NCI-H146 treated with DMSO at 0.1 percent for 48 hours (cell line): ENCODE data around the gene LRRC37A.
"Not testable (repeated sequence)": the region's sequence is repeated elsewhere in the genome, so short reads cannot be mapped to it uniquely, and the experiment has no call there.

Experiments
- DNase-seq: peaks from one replicate; lab custom pipeline; 2025; ENCODE audit not compliant: unreplicated experiment; lab: John Stamatoyannopoulos, UW

LRRC37A gene

DNA sequence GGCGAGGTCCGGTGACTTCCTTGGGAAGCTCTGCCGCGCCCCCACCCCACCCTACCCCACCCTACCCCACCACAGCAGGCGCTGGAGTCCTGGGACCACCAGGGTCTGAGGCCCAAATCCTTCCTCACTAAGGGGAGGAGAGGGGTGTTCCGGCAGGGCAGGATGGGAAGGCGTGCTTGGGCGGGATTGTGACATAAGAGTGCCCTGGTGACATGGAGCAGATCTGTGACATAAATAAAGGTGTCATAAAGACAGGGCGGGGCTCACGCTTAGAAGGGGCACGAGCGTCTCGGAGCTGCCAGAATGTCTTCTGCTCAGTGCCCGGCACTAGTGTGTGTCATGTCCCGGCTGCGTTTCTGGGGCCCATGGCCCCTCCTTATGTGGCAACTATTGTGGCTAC, at the start of gene LRRC37A:
Gene LRRC37A, plus strand, starts transcription at position 301 of the 400 bp plus-strand sequence. Its CDS starts 3 bp downstream, at position 304.
- DNase-seq: not testable (repeated sequence)

DNA sequence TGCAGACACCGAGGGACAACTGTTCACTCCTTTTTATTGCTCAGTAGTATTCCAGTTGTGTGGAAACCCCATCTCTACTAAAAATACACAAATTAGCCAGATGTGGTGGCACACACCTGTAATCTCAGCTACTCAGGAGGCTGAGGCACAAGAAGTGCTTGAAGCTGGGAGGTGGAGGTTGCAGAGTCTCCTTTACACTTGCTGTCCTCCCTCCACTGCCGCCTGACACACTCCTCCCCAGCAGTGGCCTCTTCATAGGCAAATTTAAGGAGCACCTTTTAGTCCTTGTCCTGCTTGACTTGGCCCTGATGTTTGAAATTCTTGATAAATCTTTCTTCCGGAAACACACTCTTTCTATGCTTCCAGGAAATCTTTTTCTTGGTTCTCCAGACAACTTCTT, 45.8 kb upstream of the LRRC37A start:
- not testable (repeated sequence) for DNase-seq

DNA sequence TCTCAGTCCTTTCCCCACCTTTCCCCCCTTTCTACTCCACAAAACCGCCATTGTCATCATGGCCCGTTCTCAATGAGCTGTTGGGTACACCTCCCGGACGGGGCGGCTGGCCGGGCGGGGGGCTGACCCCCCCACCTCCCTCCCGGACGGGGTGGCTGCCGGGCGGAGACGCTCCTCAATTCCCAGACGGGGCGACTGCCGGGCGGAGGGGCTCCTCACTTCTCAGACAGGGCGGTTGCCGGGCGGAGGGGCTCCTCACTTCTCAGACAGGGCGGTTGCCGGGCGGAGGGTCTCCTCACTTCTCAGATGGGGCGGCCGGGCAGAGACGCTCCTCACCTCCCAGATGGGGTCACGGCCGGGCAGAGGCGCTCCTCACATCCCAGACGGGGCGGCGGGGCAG, 42.1 kb upstream of the LRRC37A start:
- not testable (repeated sequence) for DNase-seq

DNA sequence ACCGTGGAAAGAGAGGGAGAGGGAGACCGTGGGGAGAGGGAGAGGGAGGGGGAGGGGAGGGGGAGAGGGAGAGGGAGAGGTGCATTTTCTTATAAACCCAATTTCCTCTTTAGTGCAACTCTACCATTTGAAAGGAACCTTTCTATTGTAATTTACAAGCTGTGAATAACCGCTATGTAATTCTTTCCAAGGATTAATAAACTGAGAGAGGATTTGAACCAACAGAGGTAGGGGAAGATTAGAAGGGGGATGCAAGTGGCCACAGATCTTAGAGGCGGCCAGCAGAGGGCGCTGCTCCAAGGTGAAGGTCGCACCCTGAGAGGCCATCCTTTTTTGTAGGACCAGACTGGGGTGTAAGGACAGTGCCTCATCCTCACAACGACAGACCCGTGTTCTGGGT, 41.2 kb upstream of the LRRC37A start:
- DNase-seq: not testable (repeated sequence)

DNA sequence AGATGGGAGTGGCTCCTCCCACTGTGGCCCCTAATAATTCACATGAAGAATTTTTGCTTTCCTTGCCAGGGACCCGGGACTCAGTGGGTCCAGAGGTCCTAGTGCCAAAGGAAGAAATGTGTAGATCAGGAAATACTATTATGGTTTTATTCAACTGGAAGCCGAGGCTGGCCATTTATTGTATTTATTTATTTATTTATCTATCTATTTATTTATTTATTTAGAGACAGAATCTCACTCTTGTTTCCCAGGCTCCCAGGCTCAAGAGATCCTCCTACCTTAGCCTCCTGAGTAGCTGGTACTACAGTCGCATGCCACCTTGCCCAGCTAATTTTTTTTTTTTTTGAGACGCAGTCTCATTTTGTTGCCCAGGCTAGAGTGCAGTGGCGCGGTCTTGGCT, 40.7 kb upstream of the LRRC37A start:
- DNase-seq: not testable (repeated sequence)

DNA sequence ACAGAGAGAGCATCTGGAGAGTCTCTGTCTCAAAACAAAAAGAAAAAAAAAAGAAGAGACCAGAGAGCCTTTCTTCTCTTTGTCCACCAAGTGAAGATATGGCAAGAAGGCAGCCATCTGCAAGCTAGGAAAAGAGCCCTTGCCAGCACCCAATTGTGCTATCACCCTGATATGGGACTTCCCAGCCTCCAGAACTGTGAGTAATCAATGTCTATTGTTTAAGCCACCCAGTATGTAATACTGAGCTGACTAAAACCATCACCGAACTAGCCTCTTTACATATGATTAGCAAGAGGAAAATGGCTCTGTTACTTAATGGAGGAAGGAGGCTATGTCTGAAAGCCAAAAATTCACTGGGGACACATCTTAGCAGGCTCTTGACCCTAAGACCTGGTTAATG, 38.6 kb upstream of the LRRC37A start:
- DNase-seq: not testable (repeated sequence)

DNA sequence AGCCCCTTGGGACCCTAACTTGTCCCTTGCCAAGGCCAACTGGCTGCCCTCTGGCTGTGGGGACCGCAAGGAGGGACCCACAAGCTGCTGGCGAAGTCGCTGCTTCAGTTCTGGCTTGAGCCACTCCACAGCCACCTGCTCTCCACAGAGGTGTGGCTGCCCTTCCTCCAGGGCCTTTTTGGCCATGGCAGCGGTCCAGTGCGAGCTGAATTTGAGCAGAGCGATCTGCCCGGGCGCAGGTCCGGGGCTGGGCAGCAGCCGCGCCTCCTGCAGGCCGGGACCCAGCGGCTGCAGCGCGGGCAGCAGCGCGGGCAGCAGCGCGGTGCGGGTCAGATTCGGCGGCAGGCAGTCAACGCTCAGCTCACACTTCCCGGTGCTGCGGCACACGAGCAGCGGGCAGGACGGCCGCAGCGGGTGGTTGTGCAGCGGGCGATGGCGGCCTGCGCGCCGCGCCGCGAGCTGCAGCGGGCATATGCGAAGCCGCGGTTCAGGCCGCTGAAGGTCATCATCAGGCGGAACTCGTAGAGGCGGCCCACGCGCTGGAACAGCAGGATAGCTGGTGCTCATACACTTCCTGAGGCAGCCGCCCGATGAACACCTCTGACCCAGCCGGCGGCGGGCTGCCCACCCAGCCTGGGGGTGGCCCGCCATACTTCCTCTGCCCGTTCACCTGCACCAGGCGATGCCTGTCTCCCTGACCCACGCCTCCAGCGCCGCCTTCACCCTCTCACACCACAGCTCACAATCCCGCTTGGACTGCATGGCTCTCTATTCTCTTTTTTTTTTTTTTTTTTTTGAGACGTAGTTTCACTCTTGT, 34.9 kb upstream of the LRRC37A start:
- DNase-seq: not testable (repeated sequence)

DNA sequence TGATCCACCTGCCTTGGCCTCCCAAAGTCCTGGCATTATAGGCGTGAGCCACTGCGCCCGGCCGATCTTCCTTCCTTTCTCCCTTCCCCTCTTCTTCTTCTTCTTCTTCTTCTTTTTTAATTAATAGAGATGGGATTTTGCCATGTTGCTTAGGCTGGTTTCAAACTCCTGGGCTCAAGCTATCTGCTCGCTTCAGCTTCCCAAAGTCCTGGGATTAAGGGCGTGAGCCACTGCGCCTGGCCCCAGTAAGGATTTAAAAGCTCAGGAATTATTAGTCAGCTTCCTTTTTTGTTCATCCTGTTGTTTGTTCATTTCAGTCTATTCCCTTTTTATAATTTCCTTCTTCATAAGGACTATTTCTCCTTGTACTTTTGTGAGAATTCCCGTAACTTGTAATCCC, 32.7 kb upstream of the LRRC37A start:
- DNase-seq: no peak

DNA sequence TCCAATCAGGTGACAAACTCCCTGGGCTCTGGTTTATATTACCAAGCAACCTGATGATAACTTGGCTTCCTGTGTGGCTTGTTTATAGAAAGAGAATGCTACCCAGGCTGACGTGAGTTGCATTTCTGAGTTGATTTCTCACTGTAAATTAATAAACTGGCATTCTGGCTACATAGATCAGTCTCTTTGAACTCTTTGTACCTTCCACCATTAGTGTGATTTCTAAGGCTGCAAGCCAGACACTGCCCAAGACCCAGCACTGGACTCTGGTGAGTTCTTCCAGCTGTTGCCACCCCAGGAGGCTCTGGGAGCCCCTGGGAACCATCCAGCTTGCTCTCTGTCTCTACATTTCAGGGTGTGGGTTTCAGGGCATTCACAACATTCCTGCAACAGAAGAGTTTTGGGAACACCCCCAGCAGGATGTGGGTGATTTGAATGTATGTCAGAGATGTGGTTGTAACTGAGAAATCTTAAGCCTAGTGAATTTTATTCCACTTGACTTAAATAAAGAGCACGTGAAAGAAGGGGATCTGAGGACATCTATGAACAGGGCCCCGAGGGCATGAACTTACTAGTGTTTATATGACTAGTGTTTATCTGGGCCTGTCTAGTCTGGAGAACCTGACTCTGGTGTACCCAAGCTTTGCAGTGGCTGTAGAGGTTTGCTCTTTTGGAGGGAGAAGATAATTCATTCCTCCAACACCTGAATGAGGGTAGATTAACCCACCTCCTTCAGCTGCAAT, 30.3 kb upstream of the LRRC37A start:
- no peak for DNase-seq

DNA sequence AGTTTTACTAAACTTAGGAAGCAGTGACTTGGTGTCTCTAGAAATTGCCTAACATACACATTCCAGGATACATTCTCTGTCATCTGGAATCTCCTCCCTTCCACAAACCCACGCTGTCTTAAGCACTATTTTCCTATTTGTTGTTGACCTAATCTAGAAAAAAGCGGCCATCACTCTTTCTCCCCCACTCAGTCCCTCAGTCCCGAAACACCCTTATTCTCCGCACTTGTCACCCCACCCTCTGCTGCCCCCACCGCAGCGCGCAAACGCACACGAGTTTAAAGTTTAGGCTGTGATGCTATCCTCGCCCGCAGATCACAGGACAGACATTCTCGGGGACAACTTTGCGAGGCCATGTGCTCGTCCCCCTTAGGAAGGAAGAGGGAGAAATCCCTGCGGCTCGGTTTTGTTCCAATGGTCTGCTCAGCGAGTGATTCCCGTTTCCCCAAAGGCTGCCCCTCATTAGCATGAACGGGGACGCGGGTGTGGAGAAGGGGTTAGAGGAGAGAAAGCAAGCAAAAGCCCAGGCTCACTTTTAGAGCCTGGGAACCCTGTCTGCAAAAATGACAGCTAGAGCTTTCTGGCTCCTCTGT, 28.8 kb upstream of the LRRC37A start:
- DNase-seq: not testable (repeated sequence)

DNA sequence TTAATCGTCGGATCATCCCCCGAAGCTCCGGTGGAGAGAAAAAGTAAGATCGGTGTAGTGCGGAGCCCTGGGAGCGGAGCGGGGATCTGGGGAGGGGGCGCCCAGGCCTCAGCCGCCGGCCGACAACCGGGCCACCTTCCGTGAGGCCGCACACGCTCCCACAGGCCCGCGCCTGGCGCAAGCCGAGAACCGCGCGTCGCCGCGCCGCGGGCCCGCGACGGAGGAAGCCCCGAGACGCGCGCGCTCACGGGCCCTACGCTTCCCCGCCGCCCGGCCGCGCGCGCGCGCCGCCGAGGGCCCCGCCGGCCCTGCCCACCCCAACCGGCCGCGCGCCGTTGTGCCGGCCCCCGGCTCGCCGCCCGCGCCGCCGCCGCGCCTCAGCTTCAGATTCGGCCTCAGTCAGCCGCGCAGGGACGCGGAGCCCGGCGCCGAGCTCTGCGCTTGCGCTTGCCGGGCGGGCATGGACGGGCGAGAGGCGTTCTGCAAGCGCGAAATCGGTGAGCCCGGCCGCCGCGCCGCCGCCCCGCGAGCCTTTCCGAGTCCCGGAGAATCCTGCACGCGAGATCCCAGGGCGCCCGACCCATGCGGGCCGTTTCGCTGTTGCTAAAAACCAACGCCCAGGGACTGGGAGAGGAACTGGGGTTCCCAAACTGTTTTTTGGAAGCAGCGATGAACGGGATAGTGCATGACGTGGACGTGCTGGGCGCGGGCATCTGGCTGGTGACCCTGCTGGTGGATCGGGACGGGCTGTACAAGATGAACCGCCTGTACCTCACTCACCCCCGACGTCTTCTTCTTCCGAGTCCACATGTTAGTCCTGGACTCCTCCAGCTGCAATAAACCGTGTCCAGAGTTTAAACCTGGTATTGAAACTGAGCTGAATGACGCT, 28.0 kb upstream of the LRRC37A start:
- peak; percentile 22 for DNase-seq

DNA sequence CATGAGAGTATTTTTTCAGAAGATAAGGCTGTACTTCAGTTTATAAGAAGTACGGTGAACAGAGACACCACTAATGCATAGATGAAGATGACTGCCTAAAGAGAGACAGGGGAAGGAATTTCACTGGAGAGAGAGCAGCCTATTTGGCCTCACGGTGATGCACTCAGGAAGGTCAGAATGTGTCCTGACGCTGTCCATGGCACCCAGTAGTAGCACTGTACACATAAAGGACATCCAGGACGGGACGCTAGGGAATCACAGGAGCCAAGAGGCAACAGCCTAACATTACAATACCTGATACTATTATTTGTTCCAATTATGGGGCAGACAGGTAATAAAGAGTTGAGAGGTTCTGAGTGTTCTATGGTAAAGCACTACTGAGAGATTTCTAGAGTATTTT, 24.9 kb upstream of the LRRC37A start:
- DNase-seq: no peak

DNA sequence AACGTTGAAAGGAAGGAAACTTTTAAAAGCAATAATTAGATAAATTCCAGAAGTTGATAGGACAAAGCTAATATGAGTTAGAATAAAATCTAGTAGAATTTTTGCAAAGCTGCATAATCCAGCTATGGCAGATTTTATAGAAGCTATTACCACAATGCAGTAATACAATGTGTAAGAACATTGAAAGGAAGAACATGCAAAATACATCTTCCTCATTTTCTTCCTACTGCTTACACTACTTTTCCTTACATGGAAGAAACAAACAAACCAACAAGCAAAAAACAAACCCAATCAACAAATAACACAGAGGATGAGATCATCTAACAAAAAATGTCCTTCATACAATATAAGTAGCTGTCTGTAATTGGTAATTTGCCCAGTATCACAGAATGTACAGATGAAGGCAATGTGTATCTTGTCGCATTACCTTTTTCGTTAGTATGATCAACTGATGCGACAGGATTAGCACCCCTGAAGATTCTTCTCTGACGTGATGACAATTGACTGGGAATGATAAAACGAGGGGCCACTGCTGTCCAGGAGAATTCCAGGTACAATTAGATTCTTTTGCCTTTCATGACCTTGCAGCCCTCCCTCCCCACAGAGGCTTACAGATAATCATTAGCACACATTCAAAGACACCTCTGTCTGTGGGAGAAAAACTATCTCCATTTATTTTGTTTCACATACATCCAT, 21.2 kb upstream of the LRRC37A start:
- no peak for DNase-seq

DNA sequence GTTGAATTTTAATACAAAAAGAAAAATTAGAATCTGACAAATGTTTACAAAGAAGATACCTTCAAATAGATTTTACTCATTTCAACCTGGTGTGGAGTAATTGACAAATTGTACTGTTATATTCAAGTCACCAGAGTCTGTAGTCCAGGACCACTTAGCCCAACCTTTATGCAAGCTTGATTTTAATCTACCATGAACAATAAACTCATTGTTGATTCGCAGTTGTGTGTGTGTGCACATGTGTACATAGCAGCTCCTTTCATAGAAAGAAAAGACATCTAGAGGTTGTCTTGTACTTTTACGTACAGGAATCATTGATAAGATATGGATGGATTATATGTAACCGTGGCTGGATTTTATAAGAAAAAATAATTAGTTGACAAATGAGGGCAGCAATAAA, 20.7 kb upstream of the LRRC37A start:
- DNase-seq: no peak

DNA sequence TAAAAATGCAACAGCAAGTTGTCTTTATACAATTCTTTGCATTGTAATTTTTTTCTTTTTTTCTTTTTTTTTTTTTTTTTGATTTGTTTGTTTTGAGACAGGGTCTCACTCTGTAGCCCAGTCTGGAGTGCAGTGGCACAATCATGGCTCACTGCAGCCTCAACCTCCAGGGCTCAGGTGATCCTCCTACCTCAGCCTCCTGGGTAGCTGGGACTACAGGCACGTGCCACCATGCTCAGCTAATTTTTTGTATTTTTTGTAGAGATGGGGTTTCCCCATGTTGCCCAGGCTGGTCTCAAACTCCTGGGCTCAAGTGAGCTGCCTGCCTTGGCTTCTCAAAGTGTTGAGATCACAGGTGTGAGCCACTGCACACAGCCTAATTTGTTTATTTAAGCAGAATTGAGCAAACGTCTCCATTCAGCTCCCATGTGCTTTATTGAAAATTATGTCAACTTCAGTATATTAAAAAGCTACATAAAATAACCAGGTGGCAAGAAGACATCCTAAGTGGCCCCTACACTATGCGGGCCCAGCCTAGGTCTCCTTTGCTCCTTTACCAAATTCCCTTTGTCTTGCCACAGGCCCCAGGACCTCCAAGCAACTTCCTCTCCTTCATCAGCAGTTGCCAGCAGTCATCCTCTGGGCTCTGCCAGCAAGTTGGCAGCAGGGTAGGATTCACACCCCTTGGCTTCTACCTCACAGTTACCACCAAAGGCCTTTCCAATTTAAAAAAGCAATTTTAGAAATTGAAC, 18.0 kb upstream of the LRRC37A start:
- not testable (repeated sequence) for DNase-seq

DNA sequence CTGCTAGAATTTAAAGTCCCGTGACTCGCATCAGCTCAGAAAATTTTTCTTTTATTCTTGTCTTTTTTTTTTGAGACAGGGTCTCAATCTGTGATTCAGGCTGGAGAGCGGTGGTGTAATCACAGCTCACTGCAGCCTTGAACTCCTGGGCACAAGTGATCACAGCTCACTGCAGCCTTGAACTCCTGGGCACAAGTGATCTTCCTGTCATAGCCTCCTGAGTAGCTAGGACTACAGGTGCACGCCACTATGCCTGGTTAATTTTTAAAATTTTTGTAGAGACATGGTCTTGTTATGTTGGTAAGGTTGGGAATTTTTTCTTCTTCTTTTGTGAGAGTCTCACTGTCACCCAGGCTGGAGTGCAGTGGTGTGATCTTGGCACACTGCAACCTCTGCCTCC, 13.6 kb upstream of the LRRC37A start:
- DNase-seq: not testable (repeated sequence)

DNA sequence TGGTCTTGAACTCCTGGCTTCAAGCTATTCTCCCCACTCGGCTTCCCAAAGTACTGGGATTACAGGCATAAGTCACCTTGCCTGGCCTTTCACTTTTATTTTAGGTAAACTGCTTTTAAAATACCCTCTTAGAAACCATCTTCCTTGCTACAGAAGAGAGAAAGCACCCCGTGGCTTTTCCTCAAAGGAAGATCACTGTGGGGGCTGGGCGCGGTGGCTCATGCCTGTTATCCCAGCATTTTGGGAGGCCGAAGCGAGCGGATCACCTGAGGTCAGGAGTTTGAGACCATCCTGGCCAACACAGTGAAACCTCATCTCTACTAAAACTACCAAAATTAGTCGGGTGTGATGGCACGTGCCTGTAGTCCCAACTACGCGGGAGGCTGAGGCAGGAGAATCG, 12.3 kb upstream of the LRRC37A start:
- DNase-seq: not testable (repeated sequence)

DNA sequence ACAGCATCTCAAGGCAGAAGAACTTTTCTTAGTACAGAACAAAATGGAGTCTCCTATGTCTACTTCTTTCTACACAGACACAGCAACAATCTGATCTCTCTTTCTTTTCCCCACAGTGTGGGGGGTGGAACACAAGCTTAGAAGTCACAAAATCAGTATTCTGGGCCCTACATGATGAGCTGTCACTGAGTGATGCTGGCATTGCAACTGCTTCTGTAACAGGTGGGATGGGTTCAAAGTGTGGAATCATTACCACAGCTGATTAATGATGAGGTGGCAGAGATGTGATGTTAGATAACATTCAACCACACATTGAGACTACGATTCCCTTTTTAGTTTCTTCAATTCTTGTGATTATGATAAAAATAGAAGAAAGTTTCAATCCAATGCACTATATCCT, 10.5 kb upstream of the LRRC37A start:
- not testable (repeated sequence) for DNase-seq

DNA sequence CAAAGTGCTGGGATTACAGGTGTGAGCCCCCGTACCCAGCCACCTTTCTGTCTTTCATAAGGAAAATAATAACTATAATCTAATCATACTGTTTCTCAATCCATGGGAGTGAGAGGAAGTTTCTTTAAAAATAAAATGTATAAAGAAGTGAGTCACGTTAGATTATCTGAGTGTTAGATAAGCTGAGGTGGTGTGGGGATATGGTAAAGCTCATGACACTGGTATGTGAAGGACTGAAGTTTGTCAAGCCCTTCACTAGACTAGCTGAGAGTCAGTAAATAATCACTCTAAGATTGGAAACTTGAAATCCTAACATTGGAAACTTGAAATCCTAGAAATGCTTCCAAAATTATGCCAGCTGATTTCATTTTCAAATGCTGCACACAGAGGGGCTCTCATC, 9.4 kb upstream of the LRRC37A start:
- not testable (repeated sequence) for DNase-seq
